HG03378 (cell line): ENCODE data around the gene AKAP6.
"Not testable (repeated sequence)": the region's sequence is repeated elsewhere in the genome, so short reads cannot be mapped to it uniquely, and the experiment has no call there.

Experiments used
- ATAC-seq: cut with Tn5 transposase; IDR thresholded peaks from one replicate; pipeline ENCODE4 v1.9.1; 2021; ENCODE audit warnings: mild to moderate bottlenecking, moderate library complexity; ENCODE audit not compliant: unreplicated experiment

Gene AKAP6

GRCh38 chr14:32571995-32572866, 243.1 kb downstream of the AKAP6 start:
- ATAC-seq, result peak; percentile 57

DNA sequence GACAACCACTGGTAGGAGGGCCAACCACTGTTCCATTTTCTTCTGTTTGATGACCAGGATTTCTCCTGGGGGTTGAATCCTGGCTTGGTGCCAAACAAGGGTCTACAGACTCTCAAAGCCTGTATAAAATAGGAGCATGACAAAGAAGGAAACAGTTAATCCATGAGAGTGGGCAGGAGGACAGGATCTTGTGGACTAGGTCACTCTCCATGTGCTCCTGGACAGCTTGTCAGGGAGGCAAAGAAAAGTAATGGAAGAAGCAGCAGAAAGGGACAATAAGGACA, 243.7 kb downstream of the AKAP6 start:
- ATAC-seq, result no peak

- ATAC-seq, result no peak
Measured at GRCh38 chr14:32574269-32574668, 245.2 kb downstream of the AKAP6 start.

DNA sequence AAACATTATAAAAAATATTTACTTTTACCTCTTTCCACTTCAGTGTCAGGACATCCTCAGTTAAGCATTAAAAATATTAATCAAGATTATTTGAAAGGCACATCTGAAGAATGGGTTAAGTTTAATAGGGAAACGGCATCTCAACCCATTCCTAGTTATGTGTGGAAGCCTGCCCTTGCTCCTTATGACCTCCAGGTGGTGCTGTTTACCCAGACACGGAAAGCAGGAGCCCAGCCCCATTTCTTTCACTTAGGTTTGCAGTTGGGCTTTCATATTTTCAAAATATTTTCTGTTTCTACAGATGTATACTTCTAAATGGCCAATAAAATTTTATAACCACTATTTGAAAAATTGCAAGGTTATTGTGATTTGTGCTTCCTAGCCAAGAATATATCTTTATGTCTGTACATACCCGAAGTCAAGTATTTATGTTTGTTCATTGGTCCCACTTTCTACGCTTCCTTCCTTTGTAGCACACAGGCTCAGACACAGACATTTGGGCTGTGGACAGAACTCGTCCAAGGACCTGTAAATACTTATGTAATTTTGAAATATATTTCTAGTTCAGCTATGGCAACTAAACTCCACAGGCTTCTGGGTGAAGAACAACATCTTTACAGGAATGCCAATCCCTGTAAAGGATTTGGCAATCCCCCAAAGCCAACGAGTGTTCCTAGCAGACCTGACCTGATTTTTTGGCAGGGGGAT, 247.1 kb downstream of the AKAP6 start:
- ATAC-seq, result peak; percentile 61

DNA sequence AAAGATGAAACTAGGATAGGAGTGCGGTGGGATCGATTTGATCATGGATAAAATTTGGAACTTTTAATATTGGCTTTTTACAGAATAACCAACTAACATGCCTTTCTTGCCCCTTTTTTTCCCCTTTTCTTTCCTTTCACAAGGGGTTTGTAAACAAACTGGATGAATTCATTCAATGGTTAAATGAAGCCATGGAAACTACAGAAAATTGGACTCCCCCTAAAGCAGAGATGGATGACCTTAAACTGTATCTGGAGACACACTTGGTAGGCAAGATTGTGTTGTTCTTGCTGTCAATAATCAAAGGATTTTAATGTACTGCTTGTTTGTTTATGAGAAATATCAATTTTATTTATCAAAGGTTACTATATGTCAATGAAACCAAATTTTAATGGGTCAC, 247.9 kb downstream of the AKAP6 start:
- no peak for ATAC-seq

DNA sequence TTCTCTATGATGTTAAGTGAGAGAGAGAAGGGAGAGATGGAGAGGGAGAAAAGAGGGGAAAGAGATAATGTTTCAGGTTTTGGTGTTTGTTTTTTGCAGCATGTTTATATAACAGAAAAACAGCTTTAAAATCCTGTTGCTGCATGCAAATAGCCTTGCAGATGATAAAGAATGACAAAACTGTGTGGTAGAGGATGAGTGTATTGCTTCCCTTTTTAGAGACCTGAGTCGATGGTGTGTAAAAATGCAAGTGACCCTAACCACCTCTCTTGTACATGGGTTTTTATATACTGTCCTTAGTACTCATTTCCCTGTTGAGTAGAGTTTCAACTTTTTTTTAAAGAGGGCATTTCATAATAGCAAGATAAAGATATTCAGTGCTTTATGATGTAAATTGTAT, 249.1 kb downstream of the AKAP6 start:
- peak; percentile 74 for ATAC-seq

DNA sequence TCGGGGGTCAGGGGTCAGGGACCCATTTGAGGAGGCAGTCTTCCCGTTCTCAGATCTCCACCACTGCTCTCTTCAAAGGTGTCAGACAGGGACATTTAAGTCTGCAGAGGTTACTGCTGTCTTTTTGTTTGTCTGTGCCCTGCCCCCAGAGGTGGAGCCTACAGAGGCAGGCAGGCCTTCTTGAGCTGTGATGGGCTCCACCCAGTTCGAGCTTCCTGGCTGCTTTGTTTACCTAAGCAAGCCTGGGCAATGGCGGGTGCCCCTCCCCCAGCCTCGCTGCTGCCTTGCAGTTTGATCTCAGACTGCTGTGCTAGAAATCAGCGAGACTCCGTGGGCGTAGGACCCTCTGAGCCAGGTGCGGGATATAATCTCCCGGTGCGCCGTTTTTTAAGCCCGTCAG, 254.3 kb downstream of the AKAP6 start:
- not testable (repeated sequence) for ATAC-seq

GRCh38 chr14:32584079-32584478, 255.0 kb downstream of the AKAP6 start:
- ATAC-seq, result no peak

- ATAC-seq, result no peak
Measured at GRCh38 chr14:32587461-32587860, 258.4 kb downstream of the AKAP6 start.

DNA sequence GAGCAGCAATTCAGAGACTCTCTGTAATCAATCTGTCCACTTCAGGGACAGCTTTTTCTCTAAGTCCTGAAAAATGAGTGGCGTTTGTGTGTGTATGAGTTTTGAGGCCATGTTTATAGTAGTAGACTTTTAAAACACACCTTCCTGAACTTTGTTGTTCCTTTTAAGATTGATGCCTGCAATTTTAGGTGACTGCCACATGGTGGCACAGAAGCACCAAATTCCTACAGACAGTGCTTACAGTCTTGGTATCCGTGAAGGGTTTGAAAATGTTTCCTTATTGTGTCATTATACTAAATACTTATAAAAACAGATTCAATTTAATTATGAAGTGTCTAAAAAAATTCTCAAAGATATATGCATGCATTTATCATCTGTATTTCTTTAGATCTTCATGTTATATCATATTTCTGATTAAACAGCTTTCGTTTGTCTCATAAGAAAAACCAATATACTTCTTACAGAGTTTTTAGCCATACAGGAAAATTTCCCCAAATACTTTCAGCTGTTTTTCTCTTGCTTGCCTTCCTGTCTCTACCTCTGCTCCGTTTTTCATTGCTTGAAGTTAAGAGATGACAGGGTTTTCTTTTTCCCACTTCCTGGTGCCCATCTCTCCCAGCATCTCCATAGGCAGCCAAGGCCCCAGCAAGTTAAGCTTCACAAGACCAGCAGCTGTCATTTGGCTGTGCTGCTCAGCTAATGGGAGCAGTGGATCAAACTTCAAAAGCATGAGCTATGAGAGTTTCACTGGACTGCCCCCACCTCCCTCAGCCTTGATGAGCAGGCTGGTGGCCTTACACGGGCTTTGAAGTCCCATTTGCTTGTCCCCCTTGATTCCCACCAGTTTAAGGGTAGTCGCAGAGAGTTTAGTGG, 259.6 kb downstream of the AKAP6 start:
- ATAC-seq, result peak; percentile 64

DNA sequence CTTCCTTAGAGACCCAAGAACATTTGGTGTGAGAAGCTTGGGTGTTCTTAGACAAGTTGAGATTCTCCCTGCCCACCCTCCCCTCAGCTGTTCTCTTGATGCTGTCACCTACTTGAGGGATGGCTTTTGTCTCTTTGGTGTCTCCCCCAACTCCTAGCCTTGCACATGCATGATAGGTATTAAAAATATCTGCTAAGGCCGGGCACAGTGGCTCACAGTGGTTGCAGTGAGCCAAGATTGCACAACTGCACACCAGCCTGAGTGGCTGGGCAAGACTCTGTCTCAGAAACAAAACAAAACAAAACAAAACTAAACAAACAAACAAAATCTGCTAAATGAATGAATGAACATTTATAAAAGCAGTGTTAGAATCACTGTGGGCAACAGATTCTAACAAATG, 261.1 kb downstream of the AKAP6 start:
- no peak for ATAC-seq

DNA sequence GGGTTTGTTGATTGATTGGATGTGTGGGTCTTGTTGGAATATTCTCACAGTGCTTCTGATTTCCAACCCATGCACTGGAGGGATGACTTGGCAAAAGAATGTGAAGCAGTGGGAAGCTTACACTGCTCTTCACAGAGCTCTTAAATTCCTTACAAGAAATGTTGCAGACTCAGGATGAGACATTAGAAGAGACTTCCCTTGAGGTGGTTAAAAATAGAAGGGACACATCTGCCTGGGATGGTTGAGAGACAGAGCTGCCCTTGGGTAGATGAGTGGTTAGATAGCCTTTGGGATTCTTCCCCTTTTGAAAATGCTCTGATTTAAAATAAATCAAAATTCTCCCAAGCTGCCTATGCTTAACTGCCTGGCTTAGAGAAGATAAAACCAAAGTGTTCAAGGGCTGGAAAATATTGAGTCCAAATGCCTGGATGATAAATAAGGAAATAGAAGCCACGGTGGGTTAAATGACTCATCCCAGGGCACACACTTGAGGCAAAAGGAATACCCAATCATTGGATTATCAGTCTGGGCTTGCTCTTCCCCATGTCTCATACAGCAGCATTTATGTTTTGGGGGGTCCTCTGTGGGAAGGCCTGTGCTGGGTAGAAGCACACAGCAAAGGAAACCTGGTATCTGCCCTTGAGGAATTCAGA, 264.3 kb downstream of the AKAP6 start:
- no peak for ATAC-seq

DNA sequence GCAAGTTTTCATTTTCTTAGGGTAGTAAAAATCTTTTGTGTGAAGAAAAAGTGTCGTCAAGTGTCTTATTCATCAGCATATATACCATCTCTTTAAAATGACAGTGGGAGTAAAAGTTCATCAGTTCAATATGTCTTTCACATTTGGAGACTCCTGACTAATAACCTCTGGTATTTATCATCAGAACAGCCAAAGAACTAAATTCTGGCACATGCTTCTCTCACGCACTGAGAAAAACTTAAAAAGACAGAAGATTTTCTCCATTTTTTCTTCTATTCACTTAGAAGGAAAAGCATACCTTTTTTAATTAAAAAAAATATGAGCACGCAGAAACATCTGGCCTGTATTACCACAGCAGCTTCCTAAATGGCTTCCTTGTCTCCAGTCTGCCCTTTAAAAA, 265.7 kb downstream of the AKAP6 start:
- no peak for ATAC-seq

DNA sequence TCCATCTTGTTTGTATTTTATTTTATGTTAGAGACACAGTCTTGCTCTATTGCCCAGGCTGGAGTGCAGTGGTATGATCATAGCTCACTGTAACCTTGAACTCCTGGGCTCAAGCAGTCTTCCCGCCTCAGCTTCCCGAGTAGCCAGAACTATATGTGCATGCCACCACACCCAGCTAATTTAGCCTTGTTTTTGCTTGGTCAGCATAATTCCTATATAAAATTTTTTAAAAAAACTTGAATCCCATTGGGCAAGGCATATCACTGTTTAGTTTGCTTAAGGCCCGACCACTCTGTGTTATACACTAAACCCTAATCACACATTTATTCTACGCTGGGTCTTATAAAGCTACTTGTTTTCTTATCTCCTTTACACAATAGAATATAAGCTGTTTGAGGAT, 266.4 kb downstream of the AKAP6 start:
- no peak for ATAC-seq

DNA sequence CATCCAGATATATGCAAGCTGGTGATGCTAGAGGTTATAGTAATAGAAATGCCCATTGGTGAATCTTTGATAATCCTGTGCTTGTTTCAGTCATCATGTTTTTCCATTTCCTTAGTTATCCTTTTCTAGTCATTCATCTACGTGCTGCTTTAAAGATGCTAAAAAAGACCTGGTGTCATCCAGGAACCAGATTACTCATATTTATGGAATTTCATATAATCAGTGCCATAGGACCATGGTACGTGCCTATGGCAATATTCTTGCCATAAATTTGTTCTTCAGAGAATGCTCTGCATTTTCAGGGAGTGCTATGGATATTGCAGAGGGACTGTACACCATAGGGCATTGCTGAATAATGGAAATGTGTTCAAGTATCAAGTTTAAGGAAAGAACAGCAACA, 267.3 kb downstream of the AKAP6 start:
- no peak for ATAC-seq

- no peak for ATAC-seq
Measured at GRCh38 chr14:32597771-32598170, 268.7 kb downstream of the AKAP6 start.

DNA sequence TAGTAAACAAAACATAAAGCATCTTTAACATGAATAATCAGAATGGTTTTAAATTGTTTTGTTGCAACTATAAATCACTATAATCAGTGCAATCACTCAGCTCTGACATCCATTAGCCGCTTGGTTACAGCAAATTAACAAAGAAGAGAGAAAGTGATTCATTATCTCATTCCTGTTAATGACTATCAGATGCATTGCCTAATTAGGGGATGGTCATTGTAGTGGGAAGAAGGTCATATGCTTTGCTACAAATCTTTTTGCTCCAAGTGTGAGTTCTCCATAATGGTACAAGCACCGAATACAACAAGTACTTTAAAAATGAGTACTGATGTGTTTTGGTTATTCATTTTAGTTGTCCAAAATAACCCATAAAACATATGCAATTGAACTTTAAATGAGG, 272.0 kb downstream of the AKAP6 start:
- no peak for ATAC-seq

DNA sequence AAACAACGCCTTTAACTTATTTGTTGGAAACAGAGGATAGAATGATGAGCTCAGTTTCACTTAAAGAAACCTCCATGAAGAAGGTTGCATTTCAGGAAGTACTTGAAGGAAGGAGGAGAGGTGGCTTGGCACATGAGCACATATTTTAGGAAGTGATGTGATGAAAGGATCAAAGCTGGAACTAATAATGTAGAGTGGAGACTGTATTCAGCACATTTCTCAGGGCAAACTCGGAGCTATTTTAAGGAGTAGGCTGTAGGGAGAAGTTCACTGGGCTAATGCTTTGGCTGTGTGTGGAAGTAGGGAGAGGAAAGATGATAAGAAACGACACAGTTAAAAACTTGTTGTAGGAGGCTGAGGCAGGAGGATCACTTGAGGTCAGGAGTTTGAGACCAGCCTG, 272.8 kb downstream of the AKAP6 start:
- ATAC-seq, result no peak

GRCh38 chr14:32602699-32603098, 273.6 kb downstream of the AKAP6 start:
- no peak for ATAC-seq

DNA sequence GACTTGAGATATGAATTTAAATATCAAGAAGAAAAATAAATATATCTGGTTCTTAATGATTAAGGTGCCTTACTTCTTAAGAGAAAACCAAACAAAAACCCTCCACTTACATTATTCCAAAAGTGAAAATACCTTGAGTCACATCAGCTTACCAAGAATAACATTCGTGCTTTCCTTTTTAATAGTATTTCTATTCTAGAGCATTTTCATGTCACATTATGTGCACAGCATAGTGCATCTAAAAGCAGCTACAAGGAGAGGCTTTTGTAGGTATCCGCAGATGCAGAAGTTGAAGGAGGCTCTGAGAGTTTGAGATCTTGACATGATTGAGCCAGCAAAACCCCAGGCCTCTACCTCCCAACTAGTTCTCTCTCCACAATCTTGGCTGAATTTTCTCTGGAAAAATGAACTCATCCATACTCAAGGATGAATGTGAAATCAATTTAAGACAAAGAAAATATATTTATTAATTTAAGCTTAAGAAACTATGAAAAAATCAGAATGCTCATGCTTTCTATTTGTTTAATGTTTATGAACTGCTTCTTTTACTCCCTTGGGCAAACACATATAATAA, 275.0 kb downstream of the AKAP6 start:
- no peak for ATAC-seq

GRCh38 chr14:32606301-32606700, 277.2 kb downstream of the AKAP6 start:
- ATAC-seq, result peak; percentile 57
